NCI-H128 (cell line): ENCODE results near the gene EVA1C.
"Not testable (repeated sequence)": the region's sequence is repeated elsewhere in the genome, so short reads cannot be mapped to it uniquely, and the experiment has no call there.

Experiments used
- DNase-seq: peaks from one replicate; lab custom pipeline; 2025; ENCODE audit not compliant: unreplicated experiment; lab: John Stamatoyannopoulos, UW

EVA1C gene

GRCh38 chr21:32494934-32495709 lies 82.6 kb downstream of the EVA1C start:
- no peak for DNase-seq

- DNase-seq = no peak
Measured at GRCh38 chr21:32496568-32496967, 84.1 kb downstream of the EVA1C start.

GRCh38 chr21:32499249-32500055 lies 86.9 kb downstream of the EVA1C start:
- DNase-seq = no peak

- not testable (repeated sequence) for DNase-seq
Measured at GRCh38 chr21:32503641-32504040, 91.1 kb downstream of the EVA1C start.

GRCh38 chr21:32505767-32506166 lies 93.3 kb downstream of the EVA1C start:
- not testable (repeated sequence) for DNase-seq

- not testable (repeated sequence) for DNase-seq
Measured at GRCh38 chr21:32506411-32506965, 94.0 kb downstream of the EVA1C start.

GRCh38 chr21:32507342-32507919 lies 94.9 kb downstream of the EVA1C start:
- no peak for DNase-seq

GRCh38 chr21:32508036-32508435 lies 95.5 kb downstream of the EVA1C start:
- not testable (repeated sequence) for DNase-seq

- DNase-seq = no peak
Measured at GRCh38 chr21:32508558-32508957, 96.1 kb downstream of the EVA1C start.

GRCh38 chr21:32508975-32509374 lies 96.5 kb downstream of the EVA1C start:
- DNase-seq = not testable (repeated sequence)

GRCh38 chr21:32514275-32515055 lies 102.0 kb downstream of the EVA1C start:
- DNase-seq = no peak

- DNase-seq = no peak
Measured at GRCh38 chr21:32515874-32516273, 103.4 kb downstream of the EVA1C start.

GRCh38 chr21:32516756-32517649 lies 104.5 kb downstream of the EVA1C start:
- DNase-seq = no peak

- DNase-seq = no peak
Measured at GRCh38 chr21:32519945-32520874, 107.7 kb downstream of the EVA1C start.

- DNase-seq = no peak
Measured at GRCh38 chr21:32520875-32521735, 108.6 kb downstream of the EVA1C start.

- no peak for DNase-seq
Measured at GRCh38 chr21:32521736-32522355, 109.3 kb downstream of the EVA1C start.

GRCh38 chr21:32523463-32523862 lies 111.0 kb downstream of the EVA1C start:
- DNase-seq = no peak
